HUES48 (cell line): ENCODE measurements around the gene HOTAIR.

Experiments used
- H3K27ac ChIP-seq: one replicate; pipeline ENCODE4 v1.7.0; 2013; ENCODE audit warnings: low read depth, low read length, inconsistent platforms
- H3K27me3 ChIP-seq: 2 replicates; pipeline ENCODE4 v1.6.1; 2013; ENCODE audit warnings: mild to moderate bottlenecking, low read length; ENCODE audit not compliant: control insufficient read depth, insufficient read depth
- H3K36me3 ChIP-seq: 2 replicates; pipeline ENCODE4 v1.6.1; 2013; ENCODE audit warnings: low read length; ENCODE audit not compliant: control insufficient read depth, insufficient read depth
- H3K4me1 ChIP-seq: 2 replicates; pipeline ENCODE4 v1.6.1; 2013; ENCODE audit warnings: mild to moderate bottlenecking, low read length; ENCODE audit not compliant: control insufficient read depth, insufficient read depth
- H3K4me3 ChIP-seq: 2 replicates; pipeline ENCODE4 v1.5.1; 2013; ENCODE audit warnings: mild to moderate bottlenecking, low read depth, low read length
- H3K9ac ChIP-seq: 2 replicates; pipeline ENCODE4 v1.6.1; 2013; ENCODE audit warnings: mild to moderate bottlenecking, low read depth, low read length, moderate library complexity
- H3K9me3 ChIP-seq: 2 replicates; pipeline ENCODE4 v1.6.1; 2013; ENCODE audit warnings: low read length; ENCODE audit not compliant: control insufficient read depth, insufficient read depth

The HOTAIR gene

GRCh38 chr12:53958128-53958527 lies 16.6 kb downstream of the HOTAIR start:
- no peaks in the 10 kb centered on the region for H3K36me3 ChIP-seq
- no peak overlapping the region for H3K4me3 ChIP-seq
- peaks cover 100% of the 10 kb centered on the region for H3K27me3 ChIP-seq
- no peak overlapping the region for H3K27ac ChIP-seq
- H3K9me3 ChIP-seq = 0 out of 2 replicates have a peak, but pooled peaks cover 3% of the 10 kb centered on the region
- no peaks in the 10 kb centered on the region for H3K4me1 ChIP-seq
- H3K9ac ChIP-seq = no peak overlapping the region

GRCh38 chr12:53956914-53957536 lies 17.7 kb downstream of the HOTAIR start:
- Histone ChIP-seq H3K9me3 (0 out of 2 replicates have a peak, but pooled peaks cover 3% of the 10 kb centered on the region), H3K4me1 (no peaks in the 10 kb centered on the region), H3K27me3 (peaks cover 100% of the 10 kb centered on the region), H3K27ac (no peak overlapping the region), H3K9ac (no peak overlapping the region), H3K4me3 (no peak overlapping the region), H3K36me3 (no peaks in the 10 kb centered on the region)

DNA sequence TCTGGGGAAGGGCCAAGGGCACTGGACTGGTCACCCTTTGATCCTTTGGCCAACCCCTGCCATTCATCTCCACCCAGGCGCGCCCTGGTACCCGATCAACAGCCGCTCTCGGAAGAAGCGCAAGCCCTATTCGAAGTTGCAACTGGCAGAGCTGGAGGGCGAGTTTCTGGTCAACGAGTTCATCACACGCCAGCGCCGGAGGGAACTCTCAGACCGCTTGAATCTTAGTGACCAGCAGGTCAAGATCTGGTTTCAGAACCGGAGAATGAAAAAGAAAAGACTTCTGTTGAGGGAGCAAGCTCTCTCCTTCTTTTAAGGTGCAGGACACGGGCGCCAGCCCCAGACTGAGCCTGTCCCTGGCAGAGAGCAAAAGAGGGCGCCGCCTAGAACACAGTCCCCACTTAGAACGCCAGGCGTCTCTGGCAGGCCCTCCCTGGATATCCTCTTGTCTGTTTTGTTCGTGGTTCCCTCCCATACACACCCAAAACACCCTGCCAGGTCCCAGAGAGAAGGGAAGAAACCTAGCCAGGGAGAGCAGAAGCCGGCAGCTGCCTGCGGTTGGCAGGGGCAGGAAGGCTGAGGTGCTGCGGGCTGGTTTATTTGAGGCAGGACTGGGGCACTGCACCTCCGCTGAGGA lies 18.4 kb downstream of the HOTAIR start:
- no peak overlapping the region for H3K4me3 ChIP-seq
- 0 out of 2 replicates have a peak, but pooled peaks cover 3% of the 10 kb centered on the region for H3K9me3 ChIP-seq
- H3K9ac ChIP-seq = no peak overlapping the region

DNA sequence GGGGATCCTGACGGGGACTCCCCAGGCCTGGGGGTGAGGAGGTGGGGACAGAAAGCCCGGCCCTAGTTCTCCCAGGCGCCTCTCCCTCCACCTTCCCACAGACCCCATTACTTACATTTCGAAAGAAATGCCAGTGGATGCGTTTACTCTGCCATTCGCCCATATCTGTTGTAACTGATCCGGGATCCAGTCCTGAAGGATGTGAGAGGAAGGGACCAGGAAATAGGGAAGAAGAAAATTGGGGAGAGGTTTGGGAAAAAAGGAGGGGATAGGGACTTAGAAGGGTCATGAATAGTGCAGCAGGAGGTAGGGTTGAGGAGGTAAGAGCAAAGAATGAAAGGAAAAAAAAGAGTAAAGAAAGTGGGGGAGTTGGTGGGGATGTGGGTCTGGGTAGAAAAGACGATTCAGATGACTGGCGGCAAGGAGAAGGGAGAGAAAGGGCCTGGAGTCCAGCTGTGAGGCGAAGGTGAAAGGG lies 18.9 kb downstream of the HOTAIR start:
- no peaks in the 10 kb centered on the region for H3K4me1 ChIP-seq
- H3K36me3 ChIP-seq = no peaks in the 10 kb centered on the region
- no peak overlapping the region for H3K9ac ChIP-seq
- no peak overlapping the region for H3K27ac ChIP-seq
- no peak overlapping the region for H3K4me3 ChIP-seq
- H3K27me3 ChIP-seq = peaks cover 100% of the 10 kb centered on the region
- H3K9me3 ChIP-seq = 0 out of 2 replicates have a peak, but pooled peaks cover 3% of the 10 kb centered on the region

More for the DNA sequence above, 18.4 kb downstream of the HOTAIR start:
- Histone ChIP-seq H3K36me3 (no peaks in the 10 kb centered on the region), H3K27ac (no peak overlapping the region), H3K27me3 (peaks cover 100% of the 10 kb centered on the region), H3K4me1 (no peaks in the 10 kb centered on the region)

DNA sequence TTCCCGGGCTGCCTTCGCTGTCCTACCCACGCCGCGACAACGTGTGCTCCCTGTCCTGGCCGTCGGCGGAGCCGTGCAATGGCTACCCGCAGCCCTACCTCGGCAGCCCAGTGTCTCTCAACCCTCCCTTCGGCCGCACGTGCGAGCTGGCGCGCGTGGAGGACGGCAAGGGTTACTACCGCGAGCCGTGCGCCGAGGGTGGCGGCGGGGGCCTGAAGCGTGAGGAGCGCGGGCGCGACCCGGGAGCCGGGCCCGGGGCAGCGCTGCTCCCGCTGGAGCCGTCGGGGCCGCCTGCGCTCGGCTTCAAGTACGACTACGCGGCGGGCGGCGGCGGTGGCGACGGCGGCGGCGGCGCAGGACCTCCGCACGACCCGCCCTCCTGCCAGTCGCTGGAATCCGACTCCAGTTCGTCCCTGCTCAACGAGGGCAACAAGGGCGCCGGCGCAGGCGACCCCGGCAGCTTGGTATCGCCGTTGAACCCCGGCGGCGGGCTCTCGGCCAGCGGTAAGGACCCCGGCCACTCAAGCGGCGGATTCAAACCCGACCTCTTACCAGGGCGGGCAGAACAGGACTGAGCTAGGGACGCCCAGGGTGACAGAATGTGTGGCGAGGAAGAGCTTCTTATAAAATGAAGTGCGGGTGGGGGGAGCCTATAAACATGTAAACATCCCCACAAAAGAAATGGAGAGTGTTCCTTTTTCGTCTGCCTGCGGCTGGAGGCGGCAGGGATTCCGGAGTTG lies 19.5 kb downstream of the HOTAIR start:
- Histone ChIP-seq H3K27ac (no peak overlapping the region), H3K9ac (no peak overlapping the region), H3K4me1 (0 out of 2 replicates have a peak, but pooled peaks cover 3% of the 10 kb centered on the region), H3K4me3 (no peak overlapping the region), H3K9me3 (0 out of 2 replicates have a peak, but pooled peaks cover 3% of the 10 kb centered on the region), H3K36me3 (no peaks in the 10 kb centered on the region), H3K27me3 (peaks cover 100% of the 10 kb centered on the region)

GRCh38 chr12:53954694-53955035 lies 20.1 kb downstream of the HOTAIR start, which contains the start of gene HOXC12:
Gene HOXC12, plus strand, starts transcription at chr12:53954903. Its CDS starts 27 bp downstream, at chr12:53954930.
- 0 out of 2 replicates have a peak, but pooled peaks cover 3% of the 10 kb centered on the region for H3K9me3 ChIP-seq
- H3K36me3 ChIP-seq = no peaks in the 10 kb centered on the region
- no peak within 1 kb of the TSS for H3K27ac ChIP-seq
- H3K4me1 ChIP-seq = 0 out of 2 replicates have a peak, but pooled peaks cover 5% of the 10 kb centered on the region
- no peak within 1 kb of the TSS for H3K4me3 ChIP-seq
- peaks cover 100% of the 10 kb centered on the region for H3K27me3 ChIP-seq
- H3K9ac ChIP-seq = no peak within 1 kb of the TSS

DNA sequence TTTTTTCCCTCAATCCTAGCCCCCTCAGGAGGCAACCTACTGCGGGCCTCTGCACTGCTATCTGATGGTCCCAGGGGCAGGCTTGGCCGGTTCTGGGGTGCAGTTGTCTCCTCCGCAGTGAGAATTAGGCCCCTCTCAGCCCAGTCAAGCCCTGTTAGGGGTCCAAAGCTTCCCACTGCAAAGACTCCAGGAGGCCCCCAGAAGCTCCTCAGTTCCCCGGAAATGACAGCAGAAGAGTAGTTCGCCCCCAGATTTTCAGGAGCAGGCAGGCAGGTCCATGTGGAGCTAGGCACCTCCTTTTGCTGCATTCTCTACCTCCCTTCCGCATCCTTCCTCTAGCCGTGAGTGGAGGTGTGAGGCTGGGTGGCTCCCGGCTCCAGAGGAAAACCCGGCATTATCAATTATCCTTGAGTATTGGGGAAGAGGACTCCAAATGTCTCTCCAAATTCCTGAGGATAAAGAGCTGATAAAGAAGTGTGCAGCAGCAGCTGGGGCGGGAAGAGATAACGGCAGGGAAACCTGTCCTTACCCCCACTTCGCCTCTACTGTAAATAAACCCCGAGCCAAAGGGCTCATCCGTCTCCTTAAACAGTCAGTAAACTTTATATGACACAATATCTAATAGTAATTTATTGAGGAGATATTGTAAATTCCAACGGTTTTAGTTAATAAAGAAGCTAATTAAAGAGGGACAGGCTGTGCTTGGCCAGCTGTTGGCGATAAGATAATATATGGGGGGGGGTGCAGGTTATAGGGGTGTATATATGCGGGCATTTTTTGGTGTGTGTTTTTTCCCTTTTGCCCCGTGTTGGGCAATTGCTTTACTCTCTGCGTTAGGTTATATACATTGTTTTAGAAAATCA lies 20.7 kb downstream of the HOTAIR start:
- no peaks in the 10 kb centered on the region for H3K36me3 ChIP-seq
- 0 out of 2 replicates have a peak, but pooled peaks cover 5% of the 10 kb centered on the region for H3K4me1 ChIP-seq
- no peak overlapping the region for H3K9ac ChIP-seq
- no peak overlapping the region for H3K4me3 ChIP-seq
- H3K9me3 ChIP-seq = 0 out of 2 replicates have a peak, but pooled peaks cover 3% of the 10 kb centered on the region
- peaks cover 100% of the 10 kb centered on the region for H3K27me3 ChIP-seq
- no peak overlapping the region for H3K27ac ChIP-seq

- peaks cover 100% of the 10 kb centered on the region for H3K27me3 ChIP-seq
- H3K4me3 ChIP-seq = no peak overlapping the region
- H3K36me3 ChIP-seq = no peaks in the 10 kb centered on the region
- no peak overlapping the region for H3K27ac ChIP-seq
- no peak overlapping the region for H3K9ac ChIP-seq
- H3K4me1 ChIP-seq = 0 out of 2 replicates have a peak, but pooled peaks cover 5% of the 10 kb centered on the region
- H3K9me3 ChIP-seq = 0 out of 2 replicates have a peak, but pooled peaks cover 3% of the 10 kb centered on the region
These were observed 21.7 kb downstream of the HOTAIR start for GRCh38 chr12:53952871-53953734.

- Histone ChIP-seq H3K36me3 (no peaks in the 10 kb centered on the region), H3K27ac (no peak overlapping the region), H3K27me3 (peaks cover 100% of the 10 kb centered on the region), H3K4me3 (no peak overlapping the region), H3K9me3 (0 out of 2 replicates have a peak, but pooled peaks cover 3% of the 10 kb centered on the region), H3K9ac (no peak overlapping the region), H3K4me1 (0 out of 2 replicates have a peak, but pooled peaks cover 5% of the 10 kb centered on the region)
These were observed 22.4 kb downstream of the HOTAIR start for GRCh38 chr12:53952335-53952694.
